Central memory CD8-positive, alpha-beta T cell (primary cell): ENCODE results near the gene SEMG1.

Experiments used
- ATAC-seq: fragments of 150-1000 bp; cut with Tn5 transposase; replicated peaks from 2 replicates; pipeline ENCODE4 v1.10.0; 2022; ENCODE audit warnings: mild to moderate bottlenecking, moderate FRiP score, moderate number of reproducible peaks; ENCODE audit not compliant: poor library complexity, severe bottlenecking; ENCODE audit errors: extremely low read depth
- DNase-seq, 2 donors: peaks; one replicate each; pipeline ENCODE4 v3.0.0; 2021; ENCODE audit warnings: low spot score in 2 of 2
- H3K27ac Mint-ChIP-seq: one replicate; pipeline ENCODE4 v1.8.0; 2022; ENCODE audit warnings: low read depth, mild to moderate bottlenecking, moderate library complexity, mixed read lengths
- H3K27me3 Mint-ChIP-seq: one replicate; pipeline ENCODE4 v1.8.0; 2022; ENCODE audit warnings: mixed read lengths
- H3K36me3 Mint-ChIP-seq: one replicate; pipeline ENCODE4 v1.8.0; 2022; ENCODE audit warnings: mild to moderate bottlenecking, moderate library complexity, mixed read lengths; ENCODE audit not compliant: insufficient read depth
- H3K4me1 Mint-ChIP-seq: one replicate; pipeline ENCODE4 v1.8.0; 2022; ENCODE audit warnings: mixed read lengths
- H3K4me3 Mint-ChIP-seq: one replicate; pipeline ENCODE4 v1.8.0; 2022; ENCODE audit warnings: mild to moderate bottlenecking, moderate library complexity, mixed read lengths
- H3K9me3 Mint-ChIP-seq: one replicate; pipeline ENCODE4 v1.8.0; 2022; ENCODE audit warnings: mixed read lengths

SEMG1 gene

GRCh38 chr20:45189861-45190260 is 17.0 kb upstream of the SEMG1 start:
- DNase-seq (no peak), ATAC-seq (no peak)
- Mint-ChIP-seq H3K4me3 (no peak overlapping the region), H3K27me3 (peaks cover 29% of the 10 kb centered on the region), H3K9me3 (no peaks in the 10 kb centered on the region), H3K4me1 (no peaks in the 10 kb centered on the region), H3K36me3 (no peaks in the 10 kb centered on the region), H3K27ac (no peak overlapping the region)

GRCh38 chr20:45191926-45192325 is 14.9 kb upstream of the SEMG1 start:
- Mint-ChIP-seq H3K27ac (no peak overlapping the region), H3K9me3 (no peaks in the 10 kb centered on the region), H3K4me3 (no peak overlapping the region), H3K27me3 (peaks cover 31% of the 10 kb centered on the region), H3K4me1 (no peaks in the 10 kb centered on the region), H3K36me3 (no peaks in the 10 kb centered on the region)
- DNase-seq (no peak), ATAC-seq (no peak)

- Mint-ChIP-seq H3K4me1 (no peaks in the 10 kb centered on the region), H3K27ac (no peak overlapping the region), H3K9me3 (no peaks in the 10 kb centered on the region), H3K4me3 (no peak overlapping the region), H3K27me3 (peaks cover 45% of the 10 kb centered on the region), H3K36me3 (no peaks in the 10 kb centered on the region)
- DNase-seq, result no peak
- no peak for ATAC-seq
Measured at GRCh38 chr20:45193331-45193730, 13.5 kb upstream of the SEMG1 start.

GRCh38 chr20:45209924-45210323 is 3.1 kb downstream of the SEMG1 start:
- Mint-ChIP-seq H3K4me3 (no peak overlapping the region), H3K36me3 (no peaks in the 10 kb centered on the region), H3K27ac (no peak overlapping the region), H3K27me3 (peaks cover 73% of the 10 kb centered on the region), H3K4me1 (no peaks in the 10 kb centered on the region), H3K9me3 (no peaks in the 10 kb centered on the region)
- ATAC-seq (no peak), DNase-seq (no peak)

- Mint-ChIP-seq H3K9me3 (no peaks in the 10 kb centered on the region), H3K27me3 (peaks cover 66% of the 10 kb centered on the region), H3K4me3 (no peak overlapping the region), H3K4me1 (no peaks in the 10 kb centered on the region), H3K27ac (no peak overlapping the region), H3K36me3 (no peaks in the 10 kb centered on the region)
- DNase-seq, result no peak
- no peak for ATAC-seq
Measured at GRCh38 chr20:45211569-45212474, 5.0 kb downstream of the SEMG1 start.

GRCh38 chr20:45212836-45213235 is 6.0 kb downstream of the SEMG1 start:
- Mint-ChIP-seq H3K27ac (no peak overlapping the region), H3K4me3 (no peak overlapping the region), H3K27me3 (peaks cover 66% of the 10 kb centered on the region), H3K4me1 (no peaks in the 10 kb centered on the region), H3K9me3 (no peaks in the 10 kb centered on the region), H3K36me3 (no peaks in the 10 kb centered on the region)
- no peak for DNase-seq
- ATAC-seq, result no peak

- ATAC-seq (no peak), DNase-seq (no peak)
- H3K9me3 Mint-ChIP-seq, result no peaks in the 10 kb centered on the region
- no peak overlapping the region for H3K27ac Mint-ChIP-seq
- peaks cover 75% of the 10 kb centered on the region for H3K27me3 Mint-ChIP-seq
- no peaks in the 10 kb centered on the region for H3K4me1 Mint-ChIP-seq
- no peaks in the 10 kb centered on the region for H3K36me3 Mint-ChIP-seq
- no peak overlapping the region for H3K4me3 Mint-ChIP-seq
Measured at GRCh38 chr20:45218124-45218523, 11.3 kb downstream of the SEMG1 start.

GRCh38 chr20:45218636-45219035 is 11.8 kb downstream of the SEMG1 start:
- Mint-ChIP-seq H3K27me3 (peaks cover 75% of the 10 kb centered on the region), H3K36me3 (no peaks in the 10 kb centered on the region), H3K9me3 (no peaks in the 10 kb centered on the region), H3K4me3 (no peak overlapping the region), H3K4me1 (no peaks in the 10 kb centered on the region), H3K27ac (no peak overlapping the region)
- DNase-seq, result no peak
- no peak for ATAC-seq

- Mint-ChIP-seq H3K4me1 (no peaks in the 10 kb centered on the region), H3K36me3 (no peaks in the 10 kb centered on the region), H3K27ac (no peak within 1 kb of the TSS), H3K9me3 (no peaks in the 10 kb centered on the region), H3K4me3 (no peak within 1 kb of the TSS), H3K27me3 (peaks cover 74% of the 10 kb centered on the region)
- no peak for DNase-seq
- no peak for ATAC-seq
Measured at GRCh38 chr20:45221076-45221475, 14.2 kb downstream of the SEMG1 start, which contains the start of gene SEMG2. TSS of gene SEMG2 (plus strand) at chr20:45221373. CDS start at chr20:45221390, 17 bp downstream.

- Mint-ChIP-seq H3K9me3 (no peaks in the 10 kb centered on the region), H3K27ac (no peak overlapping the region), H3K27me3 (peaks cover 68% of the 10 kb centered on the region), H3K4me1 (no peaks in the 10 kb centered on the region), H3K4me3 (no peak overlapping the region), H3K36me3 (no peaks in the 10 kb centered on the region)
- DNase-seq (no peak), ATAC-seq (no peak)
Measured at GRCh38 chr20:45223136-45223535, 16.3 kb downstream of the SEMG1 start.

- H3K4me1 Mint-ChIP-seq, result no peaks in the 10 kb centered on the region
- H3K36me3 Mint-ChIP-seq, result no peaks in the 10 kb centered on the region
- H3K4me3 Mint-ChIP-seq, result no peak overlapping the region
- no peak overlapping the region for H3K27ac Mint-ChIP-seq
- DNase-seq (no peak), ATAC-seq (no peak)
- H3K9me3 Mint-ChIP-seq, result no peaks in the 10 kb centered on the region
- peaks cover 78% of the 10 kb centered on the region for H3K27me3 Mint-ChIP-seq
Measured at GRCh38 chr20:45226287-45226686, 19.5 kb downstream of the SEMG1 start.

GRCh38 chr20:45229264-45230056 is 22.6 kb downstream of the SEMG1 start:
- Mint-ChIP-seq H3K9me3 (peaks cover 4% of the 10 kb centered on the region), H3K27me3 (peaks cover 78% of the 10 kb centered on the region), H3K36me3 (no peaks in the 10 kb centered on the region), H3K4me3 (no peak overlapping the region), H3K27ac (no peak overlapping the region), H3K4me1 (no peaks in the 10 kb centered on the region)
- DNase-seq (no peak), ATAC-seq (no peak)

GRCh38 chr20:45230631-45231030 is 23.8 kb downstream of the SEMG1 start:
- H3K36me3 Mint-ChIP-seq, result no peaks in the 10 kb centered on the region
- ATAC-seq (no peak), DNase-seq (no peak)
- H3K4me3 Mint-ChIP-seq, result no peak overlapping the region
- peaks cover 73% of the 10 kb centered on the region for H3K27me3 Mint-ChIP-seq
- H3K9me3 Mint-ChIP-seq, result peaks cover 9% of the 10 kb centered on the region
- H3K4me1 Mint-ChIP-seq, result no peaks in the 10 kb centered on the region
- H3K27ac Mint-ChIP-seq, result no peak overlapping the region
